ENCODE measurements around the gene MICU1.

The MICU1 gene

DNA sequence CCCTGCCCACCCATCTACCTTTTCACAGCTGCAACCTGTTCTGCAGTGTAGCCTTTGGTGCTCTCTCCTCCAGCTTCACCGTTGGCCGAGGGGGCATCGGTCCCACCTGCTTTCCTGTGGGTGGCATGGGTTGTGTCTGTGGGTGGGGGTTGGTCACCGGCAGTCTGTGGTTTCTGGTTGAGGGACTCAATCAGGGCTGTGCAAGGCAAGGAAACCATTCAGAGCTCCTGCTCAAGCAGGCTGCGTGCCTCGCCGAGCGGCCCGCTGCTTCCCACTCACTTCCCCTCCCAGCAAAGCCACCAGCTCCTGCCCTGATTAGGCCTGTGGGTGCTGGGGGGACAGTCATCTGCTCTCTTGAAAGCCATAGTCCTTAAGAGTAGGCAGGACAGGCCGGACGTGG lies 280.9 kb downstream of the MICU1 start:
- Histone ChIP-seq H3K36me3 (ENCODE audit: control insufficient read depth, low read length) (peaks cover 33% of the 10 kb centered on the region), H3K9me2 (replicated peaks; ENCODE audit: control insufficient read depth, low read length) (no peaks in the 10 kb centered on the region), H3K9me3 (ENCODE audit: control insufficient read depth, insufficient read depth, low read length) (no peaks in the 10 kb centered on the region), H3F3A (ENCODE audit: control insufficient read depth, insufficient read depth) (peaks cover 4% of the 10 kb centered on the region; the same call in 1 of the 2 replicates), H3K27me3 (ENCODE audit: control insufficient read depth, low read length) (no peaks in the 10 kb centered on the region), H4K20me1 (ENCODE audit: control insufficient read depth, insufficient read depth, low read depth, low read length) (no peaks in the 10 kb centered on the region; the same call in 1 of the 2 replicates), H3K79me2 (ENCODE audit: control insufficient read depth, low read length) (peaks cover 18% of the 10 kb centered on the region), H3K27ac (ENCODE audit: low read depth, low read length) (no peak overlapping the region), H3K4me2 (ENCODE audit: low read length) (no peak overlapping the region), H3K4me3 (ENCODE audit: low read length) (no peak overlapping the region), H3K4me1 (ENCODE audit: control insufficient read depth, low read length) (peaks cover 12% of the 10 kb centered on the region)
- TF ChIP-seq, protein P1, sequence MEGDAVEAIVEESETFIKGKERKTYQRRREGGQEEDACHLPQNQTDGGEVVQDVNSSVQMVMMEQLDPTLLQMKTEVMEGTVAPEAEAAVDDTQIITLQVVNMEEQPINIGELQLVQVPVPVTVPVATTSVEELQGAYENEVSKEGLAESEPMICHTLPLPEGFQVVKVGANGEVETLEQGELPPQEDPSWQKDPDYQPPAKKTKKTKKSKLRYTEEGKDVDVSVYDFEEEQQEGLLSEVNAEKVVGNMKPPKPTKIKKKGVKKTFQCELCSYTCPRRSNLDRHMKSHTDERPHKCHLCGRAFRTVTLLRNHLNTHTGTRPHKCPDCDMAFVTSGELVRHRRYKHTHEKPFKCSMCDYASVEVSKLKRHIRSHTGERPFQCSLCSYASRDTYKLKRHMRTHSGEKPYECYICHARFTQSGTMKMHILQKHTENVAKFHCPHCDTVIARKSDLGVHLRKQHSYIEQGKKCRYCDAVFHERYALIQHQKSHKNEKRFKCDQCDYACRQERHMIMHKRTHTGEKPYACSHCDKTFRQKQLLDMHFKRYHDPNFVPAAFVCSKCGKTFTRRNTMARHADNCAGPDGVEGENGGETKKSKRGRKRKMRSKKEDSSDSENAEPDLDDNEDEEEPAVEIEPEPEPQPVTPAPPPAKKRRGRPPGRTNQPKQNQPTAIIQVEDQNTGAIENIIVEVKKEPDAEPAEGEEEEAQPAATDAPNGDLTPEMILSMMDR (IDR thresholded peaks at IDR 0.05; ENCODE audit: low read depth, low read length, poor library complexity, severe bottlenecking), result no peak
- no peak for TF ChIP-seq EZH2phosphoT487 (IDR thresholded peaks at IDR 0.05; ENCODE audit: borderline replicate concordance, low read length)

DNA sequence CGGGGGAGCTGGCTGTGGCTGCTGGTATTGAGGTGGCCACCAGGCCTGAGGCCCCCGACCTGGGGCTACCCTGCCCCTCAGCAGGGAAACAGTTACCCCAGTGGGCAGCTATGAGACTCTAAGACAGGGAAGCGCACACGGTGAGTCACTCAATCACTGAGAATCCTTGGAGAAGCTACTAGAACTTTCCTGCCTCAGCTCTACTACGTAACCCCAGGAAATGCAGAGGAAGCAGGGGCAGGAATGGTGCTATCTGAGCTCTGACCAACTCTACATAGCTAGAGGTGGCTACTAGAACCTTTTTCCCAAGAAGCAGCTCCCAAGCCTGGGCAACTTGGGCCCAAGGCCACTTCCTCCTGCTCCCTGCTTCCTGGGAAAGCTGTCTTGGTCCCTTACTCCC lies 283.0 kb downstream of the MICU1 start:
- Histone ChIP-seq H3K27me3 (ENCODE audit: control insufficient read depth, low read length) (no peaks in the 10 kb centered on the region), H3K9me2 (replicated peaks; ENCODE audit: control insufficient read depth, low read length) (no peaks in the 10 kb centered on the region), H3K36me3 (ENCODE audit: control insufficient read depth, low read length) (peaks cover 25% of the 10 kb centered on the region), H3K4me1 (ENCODE audit: control insufficient read depth, low read length) (peaks cover 12% of the 10 kb centered on the region), H3K4me3 (ENCODE audit: low read length) (no peak overlapping the region), H4K20me1 (ENCODE audit: control insufficient read depth, insufficient read depth, low read depth, low read length) (no peaks in the 10 kb centered on the region), H3K4me2 (ENCODE audit: low read length) (no peak overlapping the region), H3K79me2 (ENCODE audit: control insufficient read depth, low read length) (no peaks in the 10 kb centered on the region), H3F3A (ENCODE audit: control insufficient read depth, insufficient read depth) (peaks cover 4% of the 10 kb centered on the region; the same call in 1 of the 2 replicates), H3K27ac (ENCODE audit: low read depth, low read length) (no peak overlapping the region), H3K9me3 (ENCODE audit: control insufficient read depth, insufficient read depth, low read length) (no peaks in the 10 kb centered on the region)
- no peak for TF ChIP-seq EZH2phosphoT487 (IDR thresholded peaks at IDR 0.05; ENCODE audit: borderline replicate concordance, low read length)
- TF ChIP-seq, protein P1 (IDR thresholded peaks at IDR 0.05; ENCODE audit: low read depth, low read length, poor library complexity, severe bottlenecking), result no peak

DNA sequence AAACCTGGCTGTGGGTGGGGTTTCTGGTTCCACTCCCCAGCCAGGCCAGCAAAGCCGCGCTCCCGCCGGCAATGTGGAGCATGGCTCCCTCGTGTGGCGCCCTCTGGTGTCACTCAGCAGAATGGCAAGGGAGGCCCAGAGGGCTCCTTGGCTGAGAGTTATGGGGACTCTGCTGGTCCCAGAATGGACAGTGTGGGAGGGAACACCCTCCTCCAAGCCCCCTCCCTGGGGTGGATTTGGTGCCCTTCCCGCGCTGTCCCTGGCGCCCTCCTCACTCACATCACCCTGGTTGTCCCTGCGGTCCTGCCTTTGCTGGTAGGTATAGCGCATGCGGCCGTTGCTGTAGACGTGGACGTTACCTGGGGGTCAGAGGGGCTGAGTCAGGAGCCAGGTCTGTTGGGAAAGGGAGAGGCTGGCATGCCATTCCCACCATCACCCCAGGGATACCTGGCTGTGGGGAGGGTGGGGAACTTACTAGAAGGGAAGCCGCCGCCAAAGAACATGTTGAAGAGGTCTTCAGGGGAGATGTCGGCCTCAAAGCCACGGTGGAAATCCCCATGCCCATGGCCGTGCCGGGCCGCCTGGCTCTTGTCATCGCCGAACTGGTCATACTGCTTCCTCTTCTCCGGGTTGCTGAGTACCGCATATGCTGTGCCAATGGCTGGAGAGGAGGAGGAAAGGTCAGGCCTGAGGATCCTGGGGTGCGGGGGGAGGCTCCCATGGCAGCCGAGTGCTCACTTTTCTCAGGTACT lies 285.2 kb downstream of the MICU1 start:
- Histone ChIP-seq H3K79me2 (ENCODE audit: control insufficient read depth, low read length) (no peaks in the 10 kb centered on the region), H3K36me3 (ENCODE audit: control insufficient read depth, low read length) (peaks cover 46% of the 10 kb centered on the region), H3K9me3 (ENCODE audit: control insufficient read depth, insufficient read depth, low read length) (no peaks in the 10 kb centered on the region), H3K27ac (ENCODE audit: low read depth, low read length) (no peak overlapping the region), H3K4me1 (ENCODE audit: control insufficient read depth, low read length) (peaks cover 18% of the 10 kb centered on the region), H3K9me2 (replicated peaks; ENCODE audit: control insufficient read depth, low read length) (no peaks in the 10 kb centered on the region), H4K20me1 (ENCODE audit: control insufficient read depth, insufficient read depth, low read depth, low read length) (no peaks in the 10 kb centered on the region), H3K4me3 (ENCODE audit: low read length) (no peak overlapping the region), H3K27me3 (ENCODE audit: control insufficient read depth, low read length) (no peaks in the 10 kb centered on the region), H3F3A (ENCODE audit: control insufficient read depth, insufficient read depth) (0 out of 2 replicates have a peak, but pooled peaks cover 4% of the 10 kb centered on the region), H3K4me2 (ENCODE audit: low read length) (no peak overlapping the region)
- TF ChIP-seq, protein P1 (IDR thresholded peaks at IDR 0.05; ENCODE audit: low read depth, low read length, poor library complexity, severe bottlenecking), result peak; percentile 96
- TF ChIP-seq EZH2phosphoT487 (IDR thresholded peaks at IDR 0.05; ENCODE audit: borderline replicate concordance, low read length), result no peak
